Measurements from ENCODE around the gene PINK1. TPM values are rescaled to one million over a fixed set of nuclear protein-coding genes. Genes with fewer than 3 reads are reported as not detected.

PINK1 gene
- total RNA-seq, 1 experiment from 2014 or later, result 48.6 TPM

DNA sequence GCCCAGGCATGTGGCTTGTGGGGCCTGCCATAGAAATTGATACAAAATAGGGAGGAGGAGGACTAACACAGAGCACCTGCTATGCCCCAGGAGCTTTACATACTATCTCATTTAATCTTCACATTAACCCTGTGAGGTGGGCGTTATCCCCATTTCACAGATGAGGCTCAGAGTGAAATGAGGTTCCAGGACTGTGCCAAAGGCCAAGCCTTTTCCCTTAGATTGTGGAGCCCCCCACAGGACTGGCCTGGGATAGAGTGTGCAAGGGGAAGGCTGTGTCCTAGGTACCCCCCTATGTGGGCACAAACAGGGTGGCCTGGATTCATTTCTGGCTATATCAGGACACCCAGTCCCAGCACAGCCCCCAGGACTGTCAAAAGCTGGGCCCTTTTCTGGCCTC, 30.1 kb downstream of the PINK1 start:
- no peak for DNase-seq
- ChIA-PET CTCF (interaction anchor here (0.7 kb wide), 1 partner anchor 262 kb away, joined by 3 read pairs; no protein-coding TSS in a partner anchor), POLR2A (ENCODE audit: unreplicated experiment) (no interaction called here)
- BruUV-seq (replicated peaks), result no TSS peak
- Histone ChIP-seq H3K79me2 (ENCODE audit: low read depth) (peaks cover 28% of the 10 kb centered on the region), H3K36me3 (ENCODE audit: low read depth) (no peaks in the 10 kb centered on the region), H3K4me1 (replicated peaks; ENCODE audit: insufficient read depth) (peaks cover 11% of the 10 kb centered on the region), H3K4me2 (no peak overlapping the region), H3K4me3 (no peak overlapping the region), H3K27ac (no peak overlapping the region), H3F3A (ENCODE audit: insufficient read depth, low read depth) (no peaks in the 10 kb centered on the region; the same call in 1 of the 2 replicates), H3K9me3 (ENCODE audit: insufficient read depth, low read depth) (no peaks in the 10 kb centered on the region), H3K9me2 (ENCODE audit: insufficient read depth) (no peaks in the 10 kb centered on the region), H2AFZ (no peak overlapping the region), H3K27me3 (ENCODE audit: insufficient read depth, low read depth) (no peaks in the 10 kb centered on the region), H4K20me1 (ENCODE audit: insufficient read depth) (no peaks in the 10 kb centered on the region)
- TF ChIP-seq, protein P1, sequence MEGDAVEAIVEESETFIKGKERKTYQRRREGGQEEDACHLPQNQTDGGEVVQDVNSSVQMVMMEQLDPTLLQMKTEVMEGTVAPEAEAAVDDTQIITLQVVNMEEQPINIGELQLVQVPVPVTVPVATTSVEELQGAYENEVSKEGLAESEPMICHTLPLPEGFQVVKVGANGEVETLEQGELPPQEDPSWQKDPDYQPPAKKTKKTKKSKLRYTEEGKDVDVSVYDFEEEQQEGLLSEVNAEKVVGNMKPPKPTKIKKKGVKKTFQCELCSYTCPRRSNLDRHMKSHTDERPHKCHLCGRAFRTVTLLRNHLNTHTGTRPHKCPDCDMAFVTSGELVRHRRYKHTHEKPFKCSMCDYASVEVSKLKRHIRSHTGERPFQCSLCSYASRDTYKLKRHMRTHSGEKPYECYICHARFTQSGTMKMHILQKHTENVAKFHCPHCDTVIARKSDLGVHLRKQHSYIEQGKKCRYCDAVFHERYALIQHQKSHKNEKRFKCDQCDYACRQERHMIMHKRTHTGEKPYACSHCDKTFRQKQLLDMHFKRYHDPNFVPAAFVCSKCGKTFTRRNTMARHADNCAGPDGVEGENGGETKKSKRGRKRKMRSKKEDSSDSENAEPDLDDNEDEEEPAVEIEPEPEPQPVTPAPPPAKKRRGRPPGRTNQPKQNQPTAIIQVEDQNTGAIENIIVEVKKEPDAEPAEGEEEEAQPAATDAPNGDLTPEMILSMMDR (conservative IDR thresholded peaks at IDR 0.05), result no peak
- no peak for TF ChIP-seq EZH2 (IDR thresholded peaks at IDR 0.05; ENCODE audit: low read depth)
- intact Hi-C loops (cut with micrococcal nuclease; ENCODE audit: unreplicated experiment), result no loop called here

DNA sequence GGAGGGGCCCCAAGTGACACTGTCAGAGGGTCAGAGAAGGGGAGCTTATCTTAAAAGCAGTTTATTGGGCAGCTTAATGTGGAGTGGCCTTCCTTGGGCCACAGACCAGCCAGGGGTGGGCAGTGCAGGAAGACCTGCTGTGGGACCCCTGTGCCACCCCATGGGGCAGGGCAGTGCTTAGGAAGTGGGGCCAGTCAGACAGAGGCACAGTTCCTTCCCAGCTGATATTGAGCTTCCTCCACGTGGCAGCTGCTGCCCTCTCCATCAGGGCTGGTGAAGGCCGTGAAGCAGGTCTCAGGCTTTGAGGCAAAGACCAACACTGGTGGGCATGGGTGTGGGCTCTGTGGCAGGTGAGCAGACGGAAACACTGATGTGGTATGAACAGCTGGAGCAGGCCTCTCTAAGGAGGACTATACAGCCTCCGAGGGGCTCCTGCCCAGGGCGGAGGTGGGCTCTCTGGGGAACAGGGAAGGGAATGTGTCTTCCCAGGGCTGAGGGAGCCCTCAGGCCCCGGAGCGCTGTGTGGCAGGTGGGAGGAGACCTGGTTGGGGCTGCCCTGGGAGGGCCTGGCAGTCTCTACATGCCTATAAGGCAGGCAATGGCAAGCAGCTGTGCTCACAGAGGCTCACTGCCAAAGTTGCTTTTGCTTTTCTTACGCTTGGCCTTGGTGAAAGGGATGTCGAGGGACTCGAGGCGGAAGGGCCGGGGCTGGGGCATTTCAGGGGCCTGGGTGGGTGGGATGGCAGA, 30.9 kb downstream of the PINK1 start:
- CTCF ChIA-PET, result interaction anchor here (0.5 to 0.7 kb wide), 3 partner anchors 126 to 531 kb away, joined by 3 to 15 read pairs (median 3); no protein-coding TSS in a partner anchor
- Histone ChIP-seq H3K27me3 (ENCODE audit: insufficient read depth, low read depth) (no peaks in the 10 kb centered on the region), H3K4me2 (no peak overlapping the region), H3K79me2 (ENCODE audit: low read depth) (peaks cover 21% of the 10 kb centered on the region), H3K9me3 (ENCODE audit: insufficient read depth, low read depth) (no peaks in the 10 kb centered on the region), H2AFZ (no peak overlapping the region), H3K4me1 (replicated peaks; ENCODE audit: insufficient read depth) (peaks cover 11% of the 10 kb centered on the region), H3F3A (ENCODE audit: insufficient read depth, low read depth) (no peaks in the 10 kb centered on the region; the same call in 1 of the 2 replicates), H3K36me3 (ENCODE audit: low read depth) (no peaks in the 10 kb centered on the region), H3K27ac (no peak overlapping the region), H3K9me2 (ENCODE audit: insufficient read depth) (no peaks in the 10 kb centered on the region), H3K4me3 (no peak overlapping the region), H4K20me1 (ENCODE audit: insufficient read depth) (no peaks in the 10 kb centered on the region)
- no TSS peak for BruUV-seq (replicated peaks)
- no peak for DNase-seq
- POLR2A ChIA-PET (ENCODE audit: unreplicated experiment), result interaction anchor here (0.5 kb wide), 1 partner anchor 190 kb away, joined by 6 read pairs; no protein-coding TSS in a partner anchor
- TF ChIP-seq, protein P1 (conservative IDR thresholded peaks at IDR 0.05), result no peak
- no peak for TF ChIP-seq EZH2 (IDR thresholded peaks at IDR 0.05; ENCODE audit: low read depth)
- intact Hi-C loops (cut with micrococcal nuclease; ENCODE audit: unreplicated experiment), result no loop called here

DNA sequence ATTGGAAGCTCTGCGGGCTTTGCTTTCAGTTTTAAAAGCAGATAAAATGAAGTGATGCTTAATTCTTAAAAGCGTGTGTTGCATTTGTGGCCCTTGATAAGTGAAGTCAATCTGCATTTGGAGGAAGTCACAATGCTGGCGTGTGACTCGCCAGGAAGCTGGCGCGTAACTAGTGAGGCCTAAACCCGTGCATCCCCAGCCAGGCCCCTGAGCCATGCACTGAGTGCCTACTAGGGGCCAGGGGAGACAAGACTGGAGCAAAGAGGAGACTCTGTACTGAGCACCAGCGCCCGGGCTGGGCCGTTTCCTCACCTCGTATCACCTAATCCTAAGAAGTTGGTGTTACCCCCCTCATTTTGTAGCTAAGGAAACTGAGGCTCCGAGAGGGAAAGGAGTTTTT, 32.5 kb downstream of the PINK1 start:
- H3K9me2 ChIP-seq (ENCODE audit: insufficient read depth), result no peaks in the 10 kb centered on the region
- no peaks in the 10 kb centered on the region; the same call in 1 of the 2 replicates for H3K4me1 ChIP-seq (replicated peaks; ENCODE audit: insufficient read depth)
- intact Hi-C loops (cut with micrococcal nuclease; ENCODE audit: unreplicated experiment), result no loop called here
- POLR2A ChIA-PET (ENCODE audit: unreplicated experiment), result no interaction called here
- no peaks in the 10 kb centered on the region for H3F3A ChIP-seq (ENCODE audit: insufficient read depth, low read depth)
- no peaks in the 10 kb centered on the region for H4K20me1 ChIP-seq (ENCODE audit: insufficient read depth)
- H3K36me3 ChIP-seq (ENCODE audit: low read depth), result no peaks in the 10 kb centered on the region
- CTCF ChIA-PET, result no interaction called here
- TF ChIP-seq EZH2 (IDR thresholded peaks at IDR 0.05; ENCODE audit: low read depth), result no peak
- no peaks in the 10 kb centered on the region for H3K9me3 ChIP-seq (ENCODE audit: insufficient read depth, low read depth)
- H3K4me2 ChIP-seq, result no peak overlapping the region
- no peak overlapping the region for H3K27ac ChIP-seq
- no peaks in the 10 kb centered on the region for H3K27me3 ChIP-seq (ENCODE audit: insufficient read depth, low read depth)
- no peak for DNase-seq
- no peak overlapping the region for H2AFZ ChIP-seq
- no peak overlapping the region for H3K4me3 ChIP-seq
- peaks cover 5% of the 10 kb centered on the region for H3K79me2 ChIP-seq (ENCODE audit: low read depth)
- BruUV-seq (replicated peaks), result no TSS peak
